ENCODE data around the gene PGAM2.

DNA sequence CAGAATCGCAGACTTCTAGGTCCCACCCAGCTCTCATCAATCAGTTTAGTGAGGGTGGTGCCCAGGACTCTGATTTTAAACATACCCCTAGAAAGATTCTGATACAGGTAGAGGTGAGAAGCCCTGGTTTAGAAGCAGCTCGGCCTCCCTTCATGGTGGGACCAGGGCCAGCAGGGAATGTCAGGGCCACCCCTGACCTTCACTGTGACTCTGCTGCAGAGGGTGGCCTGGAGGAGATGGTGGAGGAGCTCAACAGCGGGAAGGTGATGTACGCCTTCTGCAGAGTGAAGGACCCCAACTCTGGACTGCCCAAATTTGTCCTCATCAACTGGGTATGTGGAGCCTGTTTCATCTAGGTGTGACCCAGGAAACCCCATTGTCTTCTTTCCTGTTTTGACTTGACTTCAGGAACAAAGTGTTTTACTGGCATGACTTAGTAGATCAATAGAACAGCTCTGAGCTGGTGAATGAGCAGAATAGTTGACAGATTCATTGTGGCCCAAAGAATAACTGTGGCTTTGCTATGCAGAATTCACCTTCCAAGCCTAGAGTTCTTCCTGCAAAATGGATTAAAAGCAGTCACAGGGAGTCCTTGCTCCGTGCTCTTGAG, 13.7 kb downstream of the PGAM2 start:
- no peak for TF ChIP-seq EZH2phosphoT487 (IDR thresholded peaks at IDR 0.05; ENCODE audit: insufficient read depth, low read depth)
- no peak for TF ChIP-seq EZH2 (IDR thresholded peaks at IDR 0.05; ENCODE audit: insufficient read depth, poor library complexity, severe bottlenecking)
